Lung (tissue), 12 donors: ENCODE data around the gene AP4B1. TPM values are rescaled to one million over a fixed set of nuclear protein-coding genes. Genes with fewer than 3 reads are reported as not detected.

ENCODE experiments used
- ATAC-seq: fragments of 200-7000 bp; cut with Tn5 transposase; one replicate; pipeline ENCODE4 v1.9.1; 2020; ENCODE audit warnings: moderate number of reproducible peaks; ENCODE audit not compliant: insufficient read depth, low FRiP score
- DNase-seq, 3 donors: peaks; one replicate each; pipeline ENCODE4 v3.0.0-alpha.2; 2013 to 2017
- H3K27ac ChIP-seq, 2 donors: one replicate each; pipeline ENCODE4 v1.5.1; 2013; ENCODE audit warnings: mild to moderate bottlenecking in 2 of 2, moderate library complexity in 2 of 2, control low read depth in 1 of 2, inconsistent platforms in 1 of 2, low read depth in 1 of 2, low read length in 1 of 2
- H3K27me3 ChIP-seq, 3 donors: one replicate each; pipeline ENCODE4 v1.5.1; 2013; ENCODE audit warnings: low read length in 2 of 3; ENCODE audit not compliant: control insufficient read depth in 3 of 3, insufficient read depth in 3 of 3
- H3K36me3 ChIP-seq, 4 donors: one replicate each; pipeline ENCODE4 v1.5.1; 2013; ENCODE audit warnings: low read length in 4 of 4, mild to moderate bottlenecking in 1 of 4, moderate library complexity in 1 of 4; ENCODE audit not compliant: control insufficient read depth in 4 of 4, insufficient read depth in 4 of 4
- H3K4me1 ChIP-seq, 5 donors: one replicate each; pipeline ENCODE4 v1.5.1; 2013; ENCODE audit warnings: low read length in 5 of 5, mild to moderate bottlenecking in 2 of 5, moderate library complexity in 1 of 5; ENCODE audit not compliant: control insufficient read depth in 5 of 5, insufficient read depth in 5 of 5
- H3K4me3 ChIP-seq: one replicate; pipeline ENCODE4 v1.5.1; 2013; ENCODE audit warnings: mild to moderate bottlenecking, control low read depth, moderate library complexity
- H3K9ac ChIP-seq, 2 donors: one replicate each; pipeline ENCODE4 v1.5.1; 2013; ENCODE audit warnings: low read length in 2 of 2, control low read depth in 1 of 2; ENCODE audit not compliant: insufficient read depth in 1 of 2
- H3K9me3 ChIP-seq, 4 donors: one replicate each; pipeline ENCODE4 v1.5.1; 2013; ENCODE audit warnings: low read length in 3 of 4, mild to moderate bottlenecking in 1 of 4, moderate library complexity in 1 of 4; ENCODE audit not compliant: control insufficient read depth in 4 of 4, insufficient read depth in 3 of 4
- CTCF ChIP-seq: IDR thresholded peaks from 2 replicates; pipeline ENCODE4 v1.5.1; 2012; ENCODE audit warnings: mild to moderate bottlenecking; ENCODE audit errors: control extremely low read depth, extremely low read depth
- WGBS, 2 donors: extraction: QIAGEN DNeasy Blood & Tissue Kit; methylation state at CpG; one replicate each; pipeline ENCODE4 v1.1.7; 2013; 5-methylcytosine and 5-hydroxymethylcytosine counted together
- polyA plus RNA-seq, 2 donors: library from polyadenylated mRNA; stranded (reverse); fragments of 200-250 nt; gene quantifications; one replicate each; pipeline ENCODE4 v1.2.1, GENCODE V29; 2013
- total RNA-seq, 2 donors: library from RNA; depleted of rRNA in 1 of 2; stranded (reverse); fragments of >200 nt in 1 of 2; gene quantifications; one replicate each; pipeline ENCODE4 v1.2.1, GENCODE V29; 2014 to 2021
- donor health status: control.
- donor health status: control.
- donor health status: Bipolar disorder and iron deficiency.
- donor health status: healthy.
- donor health status: DM: yes; HTN: yes; CAD: no.

The AP4B1 gene
- total and polyA plus RNA-seq, 4 donors = 12.8 to 43.9 (median 18.9) TPM

DNA sequence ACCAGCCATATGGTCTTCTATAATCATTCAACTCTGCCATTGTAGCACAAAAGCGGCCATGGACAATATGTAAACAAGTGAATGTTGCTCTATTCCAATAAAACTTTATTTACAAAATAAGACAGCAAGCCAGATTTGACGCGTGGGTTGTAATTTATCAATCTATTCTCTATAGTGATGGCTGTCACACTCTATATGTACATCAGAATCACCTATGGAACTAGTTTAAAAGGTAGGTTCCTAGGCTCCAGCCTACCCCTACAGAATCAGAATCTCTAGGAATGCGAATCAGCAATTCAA is 24.9 kb downstream of the AP4B1 start:
- Histone ChIP-seq H3K9ac (no peak overlapping the region), H3K4me3 (no peak overlapping the region), H3K4me1 (no peaks in the 10 kb centered on the region), H3K27me3 (no peaks in the 10 kb centered on the region), H3K36me3 (no peaks in the 10 kb centered on the region), H3K27ac (no peak overlapping the region), H3K9me3 (no peaks in the 10 kb centered on the region)
- no peak for DNase-seq
- TF ChIP-seq CTCF = no peak
- ATAC-seq = no peak
- 92 to 95% methylated on average over 4 of the region's 4 CpGs for WGBS, 2 donors

- no peaks in the 10 kb centered on the region for H3K4me1 ChIP-seq
- H3K27me3 ChIP-seq = no peaks in the 10 kb centered on the region
- no peaks in the 10 kb centered on the region for H3K9me3 ChIP-seq
- WGBS, 2 donors = 97 to 99% methylated on average over 5 of the region's 5 CpGs
- no peak overlapping the region for H3K4me3 ChIP-seq
- DNase-seq = no peak
- H3K9ac ChIP-seq = no peak overlapping the region
- TF ChIP-seq CTCF = no peak
- no peaks in the 10 kb centered on the region for H3K36me3 ChIP-seq
- no peak overlapping the region for H3K27ac ChIP-seq
- no peak for ATAC-seq
Measured at GRCh38 chr1:113876176-113876575, 28.4 kb downstream of the AP4B1 start.

- no peak for TF ChIP-seq CTCF
Measured at GRCh38 chr1:113875714-113876113, 28.9 kb downstream of the AP4B1 start.

More at GRCh38 chr1:113875714-113876113, 28.9 kb downstream of the AP4B1 start:
- H3K27ac ChIP-seq = no peak overlapping the region
- DNase-seq (no peak), ATAC-seq (no peak)
- H3K9me3 ChIP-seq = no peaks in the 10 kb centered on the region
- H3K9ac ChIP-seq = no peak overlapping the region
- H3K4me1 ChIP-seq = no peaks in the 10 kb centered on the region
- no peaks in the 10 kb centered on the region for H3K36me3 ChIP-seq
- H3K27me3 ChIP-seq = no peaks in the 10 kb centered on the region
- H3K4me3 ChIP-seq = no peak overlapping the region
- WGBS, 2 donors = 89 to 96% methylated on average over 2 of the region's 2 CpGs
